Measurements from ENCODE around the gene SLCO2A1.

DNA sequence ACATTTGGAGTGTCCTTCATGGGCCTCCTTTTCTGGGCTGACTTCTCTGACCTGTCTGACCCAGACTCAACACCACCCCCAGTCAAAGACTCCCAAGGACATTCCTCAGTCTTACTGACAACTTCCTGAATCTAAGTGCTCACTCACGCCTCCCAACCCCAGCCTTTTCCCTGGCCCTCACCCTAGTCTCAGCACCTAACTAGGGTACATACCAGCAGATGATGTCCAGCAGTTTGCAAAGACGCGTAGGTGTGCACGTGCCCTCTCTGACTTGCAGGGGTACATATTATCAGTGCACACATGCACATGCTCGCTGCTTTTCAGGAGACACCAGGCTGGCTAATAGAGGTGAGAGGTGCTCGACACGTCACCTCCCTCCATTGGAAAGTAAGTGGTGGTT is 38.7 kb upstream of the SLCO2A1 start:
- TF ChIP-seq CTCF (IDR thresholded peaks at IDR 0.05) = no peak
- no peak for TF ChIP-seq EZH2 (IDR thresholded peaks at IDR 0.05; ENCODE audit: borderline replicate concordance, insufficient read depth, low read depth, low read length, poor library complexity, severe bottlenecking)
